Heart left ventricle (tissue), 13 donors: ENCODE measurements around the gene HIRIP3.

ENCODE experiments used
- CTCF ChIP-seq, 12 donors: fragments of 200-600 bp; sonication (generic) in 4 of 12; IDR thresholded peaks; one replicate each; pipeline versions ENCODE4 v1.5.0 to v1.8.0; 2018 to 2022; ENCODE audit warnings: antibody characterized with exemption in 12 of 12, mild to moderate bottlenecking in 5 of 12
- POLR2A ChIP-seq, 2 donors: fragments of 450-650 bp; IDR thresholded peaks; one replicate each; pipeline ENCODE4 v1.6.1; 2017; ENCODE audit warnings: antibody characterized with exemption in 2 of 2, mild to moderate bottlenecking in 2 of 2, moderate library complexity in 2 of 2
- donor health status: ischemic (EF 13 %, LVEDD 7.1; RV severe dilation, severe dysfunction).
- donor health status: DM: no; HTN: yes; CAD: no.
- donor health status: DM: no; HTN: no; CAD: no.
- donor health status: ischemic (EF 25% LVEDD 6.9; RV normal size, moderate dysfunction).
- donor health status: ischemic (EF 25% LVEDD 5.7; RV mildly dilated, moderate dysfunction).
- donor health status: ischemic (EF 35%, LVEDD 5.7; RV mildly dilated, moderate dysfunction).
- donor health status: nonischemic (EF 11% LVEDD 7.7; RV severe dilation, severe dysfunction).
- donor health status: DM: yes; HTN: yes; CAD: no.
- donor health status: PGD.
- donor health status: ischemic (EF 29% LVEDD 5.4; RV normal size, mild dysfunction).
- donor health status: nonischemic (EF 23%, LVEDD 6.1; RV moderate dilation, normal function).

GRCh38 chr16:29978564-29979270 is 16.7 kb downstream of the HIRIP3 start:
- no peak for TF ChIP-seq CTCF (IDR thresholded peaks at IDR 0.05)
- TF ChIP-seq POLR2A (IDR thresholded peaks at IDR 0.05): no peak
